Measurements from ENCODE around the gene ATP2C2. TPM values are rescaled to one million over a fixed set of nuclear protein-coding genes. Genes with fewer than 3 reads are reported as not detected.

The ATP2C2 gene
- polyA plus RNA-seq, 1 donor (not counting 4 experiments of a cell fraction or from before 2014, with no cell fraction given): 0.96 TPM

DNA sequence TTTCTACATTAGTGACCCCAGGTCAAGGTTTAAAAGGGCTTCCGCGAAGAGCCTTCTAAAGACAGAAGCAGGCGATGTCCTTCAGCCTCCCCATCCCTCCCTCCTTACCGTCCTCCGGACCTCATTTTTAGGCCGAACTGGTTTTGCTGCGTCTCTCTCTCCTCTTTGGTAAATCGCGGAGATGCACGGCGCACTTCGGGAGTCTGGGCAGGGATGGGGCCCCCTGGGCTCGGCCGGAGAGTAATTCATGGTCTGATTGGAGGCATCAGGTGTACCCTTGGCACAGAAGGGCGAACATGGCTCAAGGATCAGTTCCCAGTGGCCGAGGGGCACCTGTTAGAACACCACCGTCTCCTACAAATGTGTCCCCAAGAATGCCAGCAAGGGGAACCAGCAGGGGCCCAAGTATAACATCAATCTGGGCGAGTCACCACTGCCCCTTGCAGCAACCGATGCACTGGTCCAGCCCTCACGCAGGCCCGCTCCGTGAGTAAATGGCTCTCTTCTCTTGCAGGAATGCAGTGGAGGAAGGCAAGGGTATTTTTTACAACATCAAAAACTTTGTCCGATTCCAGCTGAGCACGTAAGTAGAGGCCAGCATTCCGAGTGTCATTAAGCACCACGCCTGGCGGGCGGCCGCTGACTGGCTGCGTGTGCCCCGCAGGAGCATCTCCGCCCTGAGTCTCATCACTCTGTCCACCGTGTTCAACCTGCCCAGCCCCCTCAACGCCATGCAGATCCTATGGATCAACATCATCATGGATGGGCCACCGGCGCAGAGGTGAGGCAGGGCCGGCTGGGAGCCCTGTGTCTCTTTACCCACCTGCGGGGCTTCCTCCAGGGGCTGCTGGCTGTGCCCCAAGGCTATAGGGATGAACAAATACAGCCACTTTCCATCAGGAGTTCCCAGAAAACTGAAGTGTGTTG, 90.5 kb downstream of the ATP2C2 start:
- DNase-seq (ENCODE audit: low read depth, low spot score) (no peak), FAIRE-seq (no peak)
- Histone ChIP-seq H3K27me3 (ENCODE audit: control insufficient read depth, extremely low read depth, insufficient read depth, low read length) (no peaks in the 10 kb centered on the region), H3K27ac (ENCODE audit: control insufficient read depth, insufficient read depth, low read length) (no peak overlapping the region), H3K4me1 (ENCODE audit: control insufficient read depth, extremely low read depth, insufficient read depth, low read length) (no peaks in the 10 kb centered on the region), H3K9me3 (ENCODE audit: control insufficient read depth, low read depth, low read length) (no peaks in the 10 kb centered on the region), H3K79me2 (ENCODE audit: control insufficient read depth, insufficient read depth, low read length) (peaks cover 3% of the 10 kb centered on the region), H3K9ac (ENCODE audit: control insufficient read depth, extremely low read depth, insufficient read depth, low read length) (no peak overlapping the region), H4K20me1 (ENCODE audit: control insufficient read depth, extremely low read depth, insufficient read depth, low read length) (no peaks in the 10 kb centered on the region), H2AFZ (ENCODE audit: control insufficient read depth, low read length) (no peak overlapping the region), H3K36me3 (ENCODE audit: control insufficient read depth in 2 of 2, extremely low read depth in 1 of 2, insufficient read depth in 2 of 2, low read length in 2 of 2) (peaks cover 25 to 42% of the 10 kb centered on the region in 2 experiments), H3K9me1 (ENCODE audit: control insufficient read depth, extremely low read depth, insufficient read depth, low read length) (no peaks in the 10 kb centered on the region), H3K4me3 (ENCODE audit: control insufficient read depth in 2 of 3, extremely low read depth in 1 of 3, insufficient read depth in 2 of 3, low read depth in 1 of 3, low read length in 3 of 3) (no peak overlapping the region), H3K4me2 (ENCODE audit: control insufficient read depth, extremely low read depth, insufficient read depth, low read depth, low read length) (no peak overlapping the region)
- dilution Hi-C loops (cut with MboI; ENCODE audit: extremely low pct_ligation_motif_present, low sequenced_read_pairs): no loop called here
- no peak for TF ChIP-seq EZH2 (IDR thresholded peaks at IDR 0.05; ENCODE audit: low read length)
- TF ChIP-seq, protein P1, sequence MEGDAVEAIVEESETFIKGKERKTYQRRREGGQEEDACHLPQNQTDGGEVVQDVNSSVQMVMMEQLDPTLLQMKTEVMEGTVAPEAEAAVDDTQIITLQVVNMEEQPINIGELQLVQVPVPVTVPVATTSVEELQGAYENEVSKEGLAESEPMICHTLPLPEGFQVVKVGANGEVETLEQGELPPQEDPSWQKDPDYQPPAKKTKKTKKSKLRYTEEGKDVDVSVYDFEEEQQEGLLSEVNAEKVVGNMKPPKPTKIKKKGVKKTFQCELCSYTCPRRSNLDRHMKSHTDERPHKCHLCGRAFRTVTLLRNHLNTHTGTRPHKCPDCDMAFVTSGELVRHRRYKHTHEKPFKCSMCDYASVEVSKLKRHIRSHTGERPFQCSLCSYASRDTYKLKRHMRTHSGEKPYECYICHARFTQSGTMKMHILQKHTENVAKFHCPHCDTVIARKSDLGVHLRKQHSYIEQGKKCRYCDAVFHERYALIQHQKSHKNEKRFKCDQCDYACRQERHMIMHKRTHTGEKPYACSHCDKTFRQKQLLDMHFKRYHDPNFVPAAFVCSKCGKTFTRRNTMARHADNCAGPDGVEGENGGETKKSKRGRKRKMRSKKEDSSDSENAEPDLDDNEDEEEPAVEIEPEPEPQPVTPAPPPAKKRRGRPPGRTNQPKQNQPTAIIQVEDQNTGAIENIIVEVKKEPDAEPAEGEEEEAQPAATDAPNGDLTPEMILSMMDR (optimal IDR thresholded peaks at IDR 0.05 in 1 of 3, IDR thresholded peaks at IDR 0.05 in 1 of 3, conservative IDR thresholded peaks at IDR 0.05 in 1 of 3; ENCODE audit: extremely low read depth in 1 of 3, insufficient read depth in 2 of 3, low read length in 3 of 3): no peak

DNA sequence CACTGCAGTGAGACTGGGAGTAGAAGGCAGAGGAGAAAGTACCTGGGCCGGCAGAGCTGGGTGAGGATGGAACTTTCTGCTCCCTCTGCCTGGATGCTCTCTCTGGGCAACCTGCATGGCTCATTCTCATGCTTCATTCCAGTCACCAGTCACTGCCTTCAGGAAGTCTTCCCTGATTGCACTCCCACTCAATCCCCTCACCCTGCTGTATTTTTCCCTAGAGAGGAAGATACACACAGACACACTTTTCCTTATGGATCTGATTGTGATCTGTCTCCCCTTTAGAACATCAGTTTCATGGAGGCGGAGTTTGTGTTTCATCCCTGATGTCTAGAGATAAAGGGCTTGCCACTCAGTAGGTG, 91.2 kb downstream of the ATP2C2 start:
- no peak overlapping the region for H3K9ac ChIP-seq (ENCODE audit: control insufficient read depth, extremely low read depth, insufficient read depth, low read length)
- dilution Hi-C loops (cut with MboI; ENCODE audit: extremely low pct_ligation_motif_present, low sequenced_read_pairs): no loop called here
- no peak overlapping the region for H2AFZ ChIP-seq (ENCODE audit: control insufficient read depth, low read length)
- H3K27me3 ChIP-seq (ENCODE audit: control insufficient read depth, extremely low read depth, insufficient read depth, low read length): no peaks in the 10 kb centered on the region
- FAIRE-seq (no peak), DNase-seq (ENCODE audit: low read depth, low spot score) (no peak)
- H3K36me3 ChIP-seq (ENCODE audit: control insufficient read depth in 2 of 2, extremely low read depth in 1 of 2, insufficient read depth in 2 of 2, low read length in 2 of 2): peaks cover 29 to 44% of the 10 kb centered on the region in 2 experiments
- H3K27ac ChIP-seq (ENCODE audit: control insufficient read depth, insufficient read depth, low read length): no peak overlapping the region
- no peaks in the 10 kb centered on the region for H4K20me1 ChIP-seq (ENCODE audit: control insufficient read depth, extremely low read depth, insufficient read depth, low read length)
- no peaks in the 10 kb centered on the region for H3K9me3 ChIP-seq (ENCODE audit: control insufficient read depth, low read depth, low read length)
- TF ChIP-seq EZH2 (IDR thresholded peaks at IDR 0.05; ENCODE audit: low read length): no peak
- TF ChIP-seq, protein P1 (optimal IDR thresholded peaks at IDR 0.05 in 1 of 3, IDR thresholded peaks at IDR 0.05 in 1 of 3, conservative IDR thresholded peaks at IDR 0.05 in 1 of 3; ENCODE audit: extremely low read depth in 1 of 3, insufficient read depth in 2 of 3, low read length in 3 of 3): no peak
- peaks cover 4% of the 10 kb centered on the region for H3K79me2 ChIP-seq (ENCODE audit: control insufficient read depth, insufficient read depth, low read length)
- H3K4me2 ChIP-seq (ENCODE audit: control insufficient read depth, extremely low read depth, insufficient read depth, low read depth, low read length): no peak overlapping the region
- H3K9me1 ChIP-seq (ENCODE audit: control insufficient read depth, extremely low read depth, insufficient read depth, low read length): no peaks in the 10 kb centered on the region
- no peaks in the 10 kb centered on the region for H3K4me1 ChIP-seq (ENCODE audit: control insufficient read depth, extremely low read depth, insufficient read depth, low read length)
- no peak overlapping the region for H3K4me3 ChIP-seq (ENCODE audit: control insufficient read depth in 2 of 3, extremely low read depth in 1 of 3, insufficient read depth in 2 of 3, low read depth in 1 of 3, low read length in 3 of 3)
